ENCODE results near the gene PPP2R2C.

PPP2R2C gene

GRCh38 chr4:6322067-6322760 is 150.2 kb downstream of the PPP2R2C start:
- TF ChIP-seq REST (IDR thresholded peaks at IDR 0.05; ENCODE audit: insufficient replicate concordance, low read depth) = no peak
- no peak for TF ChIP-seq GABPA (IDR thresholded peaks at IDR 0.05; ENCODE audit: low read depth)
- TF ChIP-seq CTCF (IDR thresholded peaks at IDR 0.05; ENCODE audit: insufficient read depth, low read length) = no peak
- DNase-seq (ENCODE audit: low read depth in 1 of 2, low spot score in 1 of 2) = no peak
- Histone ChIP-seq H3K27me3 (ENCODE audit: insufficient read depth, poor library complexity, severe bottlenecking) (peaks cover 15% of the 10 kb centered on the region), H3K27ac (replicated peaks) (no peak overlapping the region), H3K4me3 (replicated peaks; ENCODE audit: insufficient read depth, low read length) (no peak overlapping the region)

- TF ChIP-seq CTCF (IDR thresholded peaks at IDR 0.05; ENCODE audit: insufficient read depth, low read length) = no peak
- TF ChIP-seq REST (IDR thresholded peaks at IDR 0.05; ENCODE audit: insufficient replicate concordance, low read depth) = no peak
- no peak for TF ChIP-seq GABPA (IDR thresholded peaks at IDR 0.05; ENCODE audit: low read depth)
- TF ChIP-seq POLR2AphosphoS5 (IDR thresholded peaks at IDR 0.05; ENCODE audit: low read depth) = no peak
- Histone ChIP-seq H3K27ac (replicated peaks) (no peak overlapping the region), H3K27me3 (ENCODE audit: insufficient read depth, poor library complexity, severe bottlenecking) (peaks cover 15% of the 10 kb centered on the region), H3K4me3 (replicated peaks; ENCODE audit: insufficient read depth, low read length) (no peak overlapping the region)
- no peak for DNase-seq (ENCODE audit: low read depth in 1 of 2, low spot score in 1 of 2)
These were observed 151.1 kb downstream of the PPP2R2C start for GRCh38 chr4:6321361-6321760.

- Histone ChIP-seq H3K27me3 (ENCODE audit: insufficient read depth, poor library complexity, severe bottlenecking) (peaks cover 15% of the 10 kb centered on the region), H3K27ac (replicated peaks) (no peak overlapping the region), H3K4me3 (replicated peaks; ENCODE audit: insufficient read depth, low read length) (no peak overlapping the region)
- TF ChIP-seq CTCF (IDR thresholded peaks at IDR 0.05; ENCODE audit: insufficient read depth, low read length) = no peak
- TF ChIP-seq POLR2AphosphoS5 (IDR thresholded peaks at IDR 0.05; ENCODE audit: low read depth) = no peak
- no peak for TF ChIP-seq SPI1 (IDR thresholded peaks at IDR 0.05; ENCODE audit: borderline replicate concordance, low read depth)
- no peak for TF ChIP-seq GABPA (IDR thresholded peaks at IDR 0.05; ENCODE audit: low read depth)
- no peak for TF ChIP-seq REST (IDR thresholded peaks at IDR 0.05; ENCODE audit: insufficient replicate concordance, low read depth)
- DNase-seq (ENCODE audit: low read depth in 1 of 2, low spot score in 1 of 2) = no peak
These were observed 151.8 kb downstream of the PPP2R2C start for GRCh38 chr4:6320663-6321062.

All from HL-60 (cell line).